ENCODE measurements around the gene CD300LB.

The CD300LB gene

GRCh38 chr17:74550602-74551001, 19.3 kb upstream of the CD300LB start:
- Histone ChIP-seq H3K27ac (ENCODE audit: insufficient read depth, low read depth, low read length, poor library complexity, severe bottlenecking) (no peak overlapping the region), H3K9me3 (ENCODE audit: control insufficient read depth, low read length) (no peaks in the 10 kb centered on the region), H3K27me3 (ENCODE audit: control insufficient read depth, insufficient read depth, low read length, poor library complexity, severe bottlenecking) (no peaks in the 10 kb centered on the region), H3K36me3 (ENCODE audit: control insufficient read depth, insufficient read depth, low read length) (no peaks in the 10 kb centered on the region), H3K4me3 (ENCODE audit: insufficient read depth, low read depth, low read length) (no peak overlapping the region), H3K4me1 (ENCODE audit: control insufficient read depth, insufficient read depth, low read length) (peaks cover 6% of the 10 kb centered on the region)
- WGBS, 2 experiments: 92 to 94% methylated on average over 15 of the region's 15 CpGs

GRCh38 chr17:74549343-74549742, 18.1 kb upstream of the CD300LB start:
- H3K4me3 ChIP-seq (ENCODE audit: insufficient read depth, low read depth, low read length): no peak overlapping the region
- H3K9me3 ChIP-seq (ENCODE audit: control insufficient read depth, low read length): no peaks in the 10 kb centered on the region
- peaks cover 6% of the 10 kb centered on the region for H3K4me1 ChIP-seq (ENCODE audit: control insufficient read depth, insufficient read depth, low read length)
- H3K27ac ChIP-seq (ENCODE audit: insufficient read depth, low read depth, low read length, poor library complexity, severe bottlenecking): no peak overlapping the region
- H3K27me3 ChIP-seq (ENCODE audit: control insufficient read depth, insufficient read depth, low read length, poor library complexity, severe bottlenecking): no peaks in the 10 kb centered on the region
- no peaks in the 10 kb centered on the region for H3K36me3 ChIP-seq (ENCODE audit: control insufficient read depth, insufficient read depth, low read length)
- WGBS, 2 experiments: 88 to 92% methylated on average over 7 of the region's 7 CpGs

GRCh38 chr17:74547736-74548135, 16.5 kb upstream of the CD300LB start:
- Histone ChIP-seq H3K4me3 (ENCODE audit: insufficient read depth, low read depth, low read length) (no peak overlapping the region), H3K36me3 (ENCODE audit: control insufficient read depth, insufficient read depth, low read length) (no peaks in the 10 kb centered on the region), H3K9me3 (ENCODE audit: control insufficient read depth, low read length) (no peaks in the 10 kb centered on the region), H3K4me1 (ENCODE audit: control insufficient read depth, insufficient read depth, low read length) (peaks cover 6% of the 10 kb centered on the region), H3K27me3 (ENCODE audit: control insufficient read depth, insufficient read depth, low read length, poor library complexity, severe bottlenecking) (no peaks in the 10 kb centered on the region), H3K27ac (ENCODE audit: insufficient read depth, low read depth, low read length, poor library complexity, severe bottlenecking) (no peak overlapping the region)
- 91 to 92% methylated on average over 3 of the region's 3 CpGs for WGBS, 2 experiments

DNA sequence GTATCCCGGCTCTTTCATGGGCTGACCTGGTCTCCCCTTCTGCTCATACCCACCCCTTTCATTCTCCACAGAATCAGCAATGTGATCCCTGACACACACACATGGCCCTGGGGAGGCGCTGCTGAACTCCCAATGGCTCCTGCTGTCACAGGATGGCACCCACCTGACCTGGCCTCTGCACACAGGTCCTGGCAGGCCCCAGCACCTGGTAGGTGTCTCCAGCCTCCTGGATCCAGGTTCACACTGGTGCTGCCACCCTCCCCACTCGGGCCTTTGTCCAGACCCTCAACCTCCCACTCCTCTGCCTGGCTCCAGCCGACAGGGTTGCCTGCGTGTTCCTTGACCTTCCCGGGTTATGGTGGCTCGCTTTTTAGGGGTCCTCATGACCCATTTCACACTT, 16.0 kb upstream of the CD300LB start:
- Histone ChIP-seq H3K9me3 (ENCODE audit: control insufficient read depth, low read length) (no peaks in the 10 kb centered on the region), H3K4me3 (ENCODE audit: insufficient read depth, low read depth, low read length) (no peak overlapping the region), H3K27ac (ENCODE audit: insufficient read depth, low read depth, low read length, poor library complexity, severe bottlenecking) (no peak overlapping the region), H3K4me1 (ENCODE audit: control insufficient read depth, insufficient read depth, low read length) (peaks cover 4% of the 10 kb centered on the region), H3K27me3 (ENCODE audit: control insufficient read depth, insufficient read depth, low read length, poor library complexity, severe bottlenecking) (no peaks in the 10 kb centered on the region), H3K36me3 (ENCODE audit: control insufficient read depth, insufficient read depth, low read length) (no peaks in the 10 kb centered on the region)
- 92 to 95% methylated on average over 7 of the region's 7 CpGs for WGBS, 2 experiments

GRCh38 chr17:74546586-74546985, 15.3 kb upstream of the CD300LB start:
- H3K4me1 ChIP-seq (ENCODE audit: control insufficient read depth, insufficient read depth, low read length): no peaks in the 10 kb centered on the region
- H3K4me3 ChIP-seq (ENCODE audit: insufficient read depth, low read depth, low read length): no peak overlapping the region
- no peaks in the 10 kb centered on the region for H3K9me3 ChIP-seq (ENCODE audit: control insufficient read depth, low read length)
- no peaks in the 10 kb centered on the region for H3K27me3 ChIP-seq (ENCODE audit: control insufficient read depth, insufficient read depth, low read length, poor library complexity, severe bottlenecking)
- H3K27ac ChIP-seq (ENCODE audit: insufficient read depth, low read depth, low read length, poor library complexity, severe bottlenecking): no peak overlapping the region
- no peaks in the 10 kb centered on the region for H3K36me3 ChIP-seq (ENCODE audit: control insufficient read depth, insufficient read depth, low read length)
- 92 to 94% methylated on average over 7 of the region's 7 CpGs for WGBS, 2 experiments

DNA sequence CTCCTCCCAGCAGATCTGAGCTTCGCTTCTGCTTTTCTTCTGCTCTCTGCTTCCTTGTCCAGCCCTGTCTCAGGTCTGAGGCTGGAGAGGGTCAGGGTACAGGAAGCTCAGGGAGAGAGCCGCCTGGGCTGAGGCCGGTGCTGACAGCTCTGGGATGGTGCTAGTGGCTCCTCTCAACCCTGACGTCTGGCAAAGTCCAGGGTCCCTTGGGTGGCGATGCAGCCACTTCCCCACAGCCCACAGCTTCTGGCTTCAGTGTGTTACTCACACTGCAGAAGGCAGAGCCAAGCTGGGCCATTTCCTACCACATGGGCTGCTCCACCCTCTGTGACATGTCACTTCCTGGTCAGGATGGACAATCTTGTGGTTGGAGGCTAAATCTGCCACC, 14.6 kb upstream of the CD300LB start, which contains the start of gene CD300C:
TSS of gene CD300C (minus strand) at position 273 of the 388 bp plus-strand sequence. CDS start 333 bp downstream, outside the sequence.
- H3K27ac ChIP-seq (ENCODE audit: insufficient read depth, low read depth, low read length, poor library complexity, severe bottlenecking): no peak within 1 kb of the TSS
- no peaks in the 10 kb centered on the region for H3K9me3 ChIP-seq (ENCODE audit: control insufficient read depth, low read length)
- WGBS, 2 experiments: 90 to 92% methylated on average over 5 of the region's 5 CpGs
- H3K27me3 ChIP-seq (ENCODE audit: control insufficient read depth, insufficient read depth, low read length, poor library complexity, severe bottlenecking): no peaks in the 10 kb centered on the region
- H3K4me3 ChIP-seq (ENCODE audit: insufficient read depth, low read depth, low read length): no peak within 1 kb of the TSS
- H3K36me3 ChIP-seq (ENCODE audit: control insufficient read depth, insufficient read depth, low read length): no peaks in the 10 kb centered on the region
- H3K4me1 ChIP-seq (ENCODE audit: control insufficient read depth, insufficient read depth, low read length): no peaks in the 10 kb centered on the region

GRCh38 chr17:74544991-74545842, 13.9 kb upstream of the CD300LB start:
- Histone ChIP-seq H3K36me3 (ENCODE audit: control insufficient read depth, insufficient read depth, low read length) (no peaks in the 10 kb centered on the region), H3K9me3 (ENCODE audit: control insufficient read depth, low read length) (no peaks in the 10 kb centered on the region), H3K4me1 (ENCODE audit: control insufficient read depth, insufficient read depth, low read length) (no peaks in the 10 kb centered on the region), H3K27ac (ENCODE audit: insufficient read depth, low read depth, low read length, poor library complexity, severe bottlenecking) (no peak overlapping the region), H3K4me3 (ENCODE audit: insufficient read depth, low read depth, low read length) (no peak overlapping the region), H3K27me3 (ENCODE audit: control insufficient read depth, insufficient read depth, low read length, poor library complexity, severe bottlenecking) (no peaks in the 10 kb centered on the region)
- WGBS, 2 experiments: 90 to 94% methylated on average over 16 of the region's 16 CpGs

GRCh38 chr17:74543891-74544760, 12.9 kb upstream of the CD300LB start:
- no peaks in the 10 kb centered on the region for H3K36me3 ChIP-seq (ENCODE audit: control insufficient read depth, insufficient read depth, low read length)
- no peaks in the 10 kb centered on the region for H3K27me3 ChIP-seq (ENCODE audit: control insufficient read depth, insufficient read depth, low read length, poor library complexity, severe bottlenecking)
- no peaks in the 10 kb centered on the region for H3K4me1 ChIP-seq (ENCODE audit: control insufficient read depth, insufficient read depth, low read length)
- no peak overlapping the region for H3K4me3 ChIP-seq (ENCODE audit: insufficient read depth, low read depth, low read length)
- WGBS, 2 experiments: 95% methylated on average over 18 of the region's 18 CpGs
- H3K27ac ChIP-seq (ENCODE audit: insufficient read depth, low read depth, low read length, poor library complexity, severe bottlenecking): no peak overlapping the region
- no peaks in the 10 kb centered on the region for H3K9me3 ChIP-seq (ENCODE audit: control insufficient read depth, low read length)

GRCh38 chr17:74543406-74543805, 12.1 kb upstream of the CD300LB start:
- 80% methylated on average over 14 of the region's 14 CpGs for WGBS, 2 experiments
- Histone ChIP-seq H3K4me1 (ENCODE audit: control insufficient read depth, insufficient read depth, low read length) (no peaks in the 10 kb centered on the region), H3K27me3 (ENCODE audit: control insufficient read depth, insufficient read depth, low read length, poor library complexity, severe bottlenecking) (no peaks in the 10 kb centered on the region), H3K36me3 (ENCODE audit: control insufficient read depth, insufficient read depth, low read length) (no peaks in the 10 kb centered on the region), H3K27ac (ENCODE audit: insufficient read depth, low read depth, low read length, poor library complexity, severe bottlenecking) (no peak overlapping the region), H3K4me3 (ENCODE audit: insufficient read depth, low read depth, low read length) (no peak overlapping the region), H3K9me3 (ENCODE audit: control insufficient read depth, low read length) (no peaks in the 10 kb centered on the region)

GRCh38 chr17:74542727-74543383, 11.6 kb upstream of the CD300LB start:
- Histone ChIP-seq H3K27ac (ENCODE audit: insufficient read depth, low read depth, low read length, poor library complexity, severe bottlenecking) (no peak overlapping the region), H3K27me3 (ENCODE audit: control insufficient read depth, insufficient read depth, low read length, poor library complexity, severe bottlenecking) (no peaks in the 10 kb centered on the region), H3K9me3 (ENCODE audit: control insufficient read depth, low read length) (no peaks in the 10 kb centered on the region), H3K4me3 (ENCODE audit: insufficient read depth, low read depth, low read length) (no peak overlapping the region), H3K4me1 (ENCODE audit: control insufficient read depth, insufficient read depth, low read length) (no peaks in the 10 kb centered on the region), H3K36me3 (ENCODE audit: control insufficient read depth, insufficient read depth, low read length) (no peaks in the 10 kb centered on the region)
- WGBS, 2 experiments: 93 to 94% methylated on average over 17 of the region's 17 CpGs

Data from ectodermal cell (in vitro differentiated cells).